Hepatocyte (in vitro differentiated cells): ENCODE data around the gene FGF21.

Experiments used
- CTCF ChIP-seq: fragments of 200-600 bp; sonication (generic); IDR thresholded peaks from 2 replicates; pipeline ENCODE4 v1.5.1; 2016; ENCODE audit warnings: antibody characterized with exemption, mild to moderate bottlenecking; ENCODE audit not compliant: poor library complexity
- EZH2 ChIP-seq: fragments of 200-600 bp; sonication (generic); IDR thresholded peaks from 2 replicates; pipeline ENCODE4 v1.6.1; 2016; ENCODE audit warnings: antibody characterized with exemption, mild to moderate bottlenecking, borderline replicate concordance

- TF ChIP-seq CTCF (no peak), EZH2 (no peak)
Observed at GRCh38 chr19:48804496-48804895, 49.2 kb downstream of the FGF21 start.
